ENCODE data around the gene CCDC185.

The CCDC185 gene

DNA sequence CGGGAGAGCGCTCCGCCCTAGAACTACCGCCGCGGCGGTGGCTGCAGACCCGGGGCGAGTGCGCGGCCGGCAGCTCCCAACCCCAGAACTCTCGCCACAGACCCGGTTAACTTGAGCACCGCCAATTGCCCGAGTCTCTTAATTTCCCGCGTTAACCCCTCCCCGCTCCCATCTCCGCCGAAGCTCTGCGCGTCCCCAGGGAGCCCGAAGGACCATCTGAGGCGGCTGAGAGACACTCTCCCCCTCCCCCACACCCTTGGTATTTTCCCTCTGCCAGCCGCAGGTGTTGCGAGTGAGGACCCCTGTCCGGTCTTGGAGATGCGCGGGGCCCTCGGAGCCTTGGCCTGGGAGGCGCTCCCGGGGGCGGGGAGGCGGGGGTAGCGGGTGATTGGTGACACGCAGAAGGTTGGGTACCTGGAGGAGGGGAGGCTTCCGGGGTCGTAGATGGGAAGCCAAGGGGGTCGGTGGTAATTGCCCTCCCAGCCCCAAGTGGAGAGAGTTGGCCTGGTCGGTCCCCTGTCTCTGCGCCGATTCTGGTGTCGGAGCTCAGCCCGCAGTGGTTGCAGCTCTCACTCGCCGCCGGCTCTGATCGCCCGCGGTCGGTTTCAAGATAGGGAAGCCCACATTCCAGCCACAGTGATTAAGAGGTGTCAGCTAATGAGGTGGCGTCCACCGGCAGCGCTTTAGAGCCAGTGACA, 28.4 kb upstream of the CCDC185 start (continued):
- TF ChIP-seq, protein P1, sequence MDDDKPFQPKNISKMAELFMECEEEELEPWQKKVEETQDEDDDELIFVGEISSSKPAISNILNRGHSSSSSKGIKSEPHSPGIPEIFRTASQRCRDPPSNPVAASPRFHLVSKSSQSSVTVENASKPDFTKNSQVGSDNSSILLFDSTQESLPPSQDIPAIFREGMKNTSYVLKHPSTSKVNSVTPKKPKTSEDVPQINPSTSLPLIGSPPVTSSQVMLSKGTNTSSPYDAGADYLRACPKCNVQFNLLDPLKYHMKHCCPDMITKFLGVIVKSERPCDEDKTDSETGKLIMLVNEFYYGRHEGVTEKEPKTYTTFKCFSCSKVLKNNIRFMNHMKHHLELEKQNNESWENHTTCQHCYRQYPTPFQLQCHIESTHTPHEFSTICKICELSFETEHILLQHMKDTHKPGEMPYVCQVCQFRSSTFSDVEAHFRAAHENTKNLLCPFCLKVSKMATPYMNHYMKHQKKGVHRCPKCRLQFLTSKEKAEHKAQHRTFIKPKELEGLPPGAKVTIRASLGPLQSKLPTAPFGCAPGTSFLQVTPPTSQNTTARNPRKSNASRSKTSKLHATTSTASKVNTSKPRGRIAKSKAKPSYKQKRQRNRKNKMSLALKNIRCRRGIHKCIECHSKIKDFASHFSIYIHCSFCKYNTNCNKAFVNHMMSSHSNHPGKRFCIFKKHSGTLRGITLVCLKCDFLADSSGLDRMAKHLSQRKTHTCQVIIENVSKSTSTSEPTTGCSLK (tag by site-specific recombination; IDR thresholded peaks at IDR 0.05): no peak
- no peak for TF ChIP-seq ZNF433 (tag by site-specific recombination; IDR thresholded peaks at IDR 0.05; ENCODE audit: low read depth)
- peak; percentile 62 for TF ChIP-seq SP2 (tag by site-specific recombination; IDR thresholded peaks at IDR 0.05)
- no peak for TF ChIP-seq ZNF521 (tag by site-specific recombination; IDR thresholded peaks at IDR 0.05)
- TF ChIP-seq ZNF341 (tag by site-specific recombination; IDR thresholded peaks at IDR 0.05; ENCODE audit: low read depth): no peak
- no peak for TF ChIP-seq SETDB1 (IDR thresholded peaks at IDR 0.05; ENCODE audit: insufficient read length, low read length)
- no peak for TF ChIP-seq KLF10 (tag by site-specific recombination; IDR thresholded peaks at IDR 0.05)
- TF ChIP-seq KLF16 (tag by site-specific recombination; IDR thresholded peaks at IDR 0.05): no peak
- no peak for TF ChIP-seq SALL2 (tag by site-specific recombination; IDR thresholded peaks at IDR 0.05; ENCODE audit: borderline replicate concordance)
- no peak for TF ChIP-seq YY2 (tag by site-specific recombination; IDR thresholded peaks at IDR 0.05)
- no peak for TF ChIP-seq ZNF514 (tag by site-specific recombination; IDR thresholded peaks at IDR 0.05)
- TF ChIP-seq TRIM28 (IDR thresholded peaks at IDR 0.05; ENCODE audit: borderline replicate concordance, low read length): no peak
- TF ChIP-seq, protein P2, sequence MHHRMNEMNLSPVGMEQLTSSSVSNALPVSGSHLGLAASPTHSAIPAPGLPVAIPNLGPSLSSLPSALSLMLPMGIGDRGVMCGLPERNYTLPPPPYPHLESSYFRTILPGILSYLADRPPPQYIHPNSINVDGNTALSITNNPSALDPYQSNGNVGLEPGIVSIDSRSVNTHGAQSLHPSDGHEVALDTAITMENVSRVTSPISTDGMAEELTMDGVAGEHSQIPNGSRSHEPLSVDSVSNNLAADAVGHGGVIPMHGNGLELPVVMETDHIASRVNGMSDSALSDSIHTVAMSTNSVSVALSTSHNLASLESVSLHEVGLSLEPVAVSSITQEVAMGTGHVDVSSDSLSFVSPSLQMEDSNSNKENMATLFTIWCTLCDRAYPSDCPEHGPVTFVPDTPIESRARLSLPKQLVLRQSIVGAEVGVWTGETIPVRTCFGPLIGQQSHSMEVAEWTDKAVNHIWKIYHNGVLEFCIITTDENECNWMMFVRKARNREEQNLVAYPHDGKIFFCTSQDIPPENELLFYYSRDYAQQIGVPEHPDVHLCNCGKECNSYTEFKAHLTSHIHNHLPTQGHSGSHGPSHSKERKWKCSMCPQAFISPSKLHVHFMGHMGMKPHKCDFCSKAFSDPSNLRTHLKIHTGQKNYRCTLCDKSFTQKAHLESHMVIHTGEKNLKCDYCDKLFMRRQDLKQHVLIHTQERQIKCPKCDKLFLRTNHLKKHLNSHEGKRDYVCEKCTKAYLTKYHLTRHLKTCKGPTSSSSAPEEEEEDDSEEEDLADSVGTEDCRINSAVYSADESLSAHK (tag by site-specific recombination; IDR thresholded peaks at IDR 0.05): no peak
- TF ChIP-seq WT1 (tag by site-specific recombination; IDR thresholded peaks at IDR 0.05): no peak; the same call in none of the 2 replicates
- 0 out of 2 replicates have a peak, but pooled peaks have one; percentile 3 for TF ChIP-seq OSR2 (tag by site-specific recombination; IDR thresholded peaks at IDR 0.05)
- TF ChIP-seq ZNF211 (tag by site-specific recombination; IDR thresholded peaks at IDR 0.05; ENCODE audit: low read depth): no peak
- TF ChIP-seq ZNF184 (tag by site-specific recombination; IDR thresholded peaks at IDR 0.05): no peak
- peak; percentile 63; the same call in 1 of the 2 replicates for TF ChIP-seq ZBTB20 (tag by site-specific recombination; IDR thresholded peaks at IDR 0.05)
- TF ChIP-seq ZBTB48 (tag by site-specific recombination; IDR thresholded peaks at IDR 0.05): peak; percentile 52; the same call in 1 of the 2 replicates
- TF ChIP-seq ZNF423 (tag by site-specific recombination; IDR thresholded peaks at IDR 0.05): no peak
- no peak for TF ChIP-seq ZNF701 (tag by site-specific recombination; IDR thresholded peaks at IDR 0.05)
- TF ChIP-seq HOXA7 (CRISPR knock-in tag; IDR thresholded peaks at IDR 0.05; ENCODE audit: borderline replicate concordance): no peak
- TF ChIP-seq GLI2 (tag by site-specific recombination; IDR thresholded peaks at IDR 0.05; ENCODE audit: borderline replicate concordance, low read depth): no peak
- TF ChIP-seq ZNF555 (tag by site-specific recombination; conservative IDR thresholded peaks at IDR 0.05): no peak
- TF ChIP-seq ZNF24 (tag by site-specific recombination; IDR thresholded peaks at IDR 0.05): no peak; the same call in 1 of the 2 replicates
- TF ChIP-seq, protein P3, sequence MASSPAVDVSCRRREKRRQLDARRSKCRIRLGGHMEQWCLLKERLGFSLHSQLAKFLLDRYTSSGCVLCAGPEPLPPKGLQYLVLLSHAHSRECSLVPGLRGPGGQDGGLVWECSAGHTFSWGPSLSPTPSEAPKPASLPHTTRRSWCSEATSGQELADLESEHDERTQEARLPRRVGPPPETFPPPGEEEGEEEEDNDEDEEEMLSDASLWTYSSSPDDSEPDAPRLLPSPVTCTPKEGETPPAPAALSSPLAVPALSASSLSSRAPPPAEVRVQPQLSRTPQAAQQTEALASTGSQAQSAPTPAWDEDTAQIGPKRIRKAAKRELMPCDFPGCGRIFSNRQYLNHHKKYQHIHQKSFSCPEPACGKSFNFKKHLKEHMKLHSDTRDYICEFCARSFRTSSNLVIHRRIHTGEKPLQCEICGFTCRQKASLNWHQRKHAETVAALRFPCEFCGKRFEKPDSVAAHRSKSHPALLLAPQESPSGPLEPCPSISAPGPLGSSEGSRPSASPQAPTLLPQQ (tag by site-specific recombination; IDR thresholded peaks at IDR 0.05): 0 out of 2 replicates have a peak, but pooled peaks have one; percentile 25
- TF ChIP-seq ZNF777 (tag by site-specific recombination; IDR thresholded peaks at IDR 0.05; ENCODE audit: borderline replicate concordance): peak; percentile 65; the same call in 1 of the 2 replicates
- TF ChIP-seq ZBTB21 (tag by site-specific recombination; IDR thresholded peaks at IDR 0.05): no peak
- TF ChIP-seq ZNF404 (tag by site-specific recombination; IDR thresholded peaks at IDR 0.05): no peak

All from HEK293 (cell line).